AG09309 (cell line): Measurements from ENCODE around the gene ITCH.
"Not testable (repeated sequence)": the region's sequence is repeated elsewhere in the genome, so short reads cannot be mapped to it uniquely, and the experiment has no call there.

Source experiments
- DNase-seq: peaks from one replicate; pipeline ENCODE4 v3.0.0-alpha.2; 2010; ENCODE audit warnings: low read depth
- H3K4me3 ChIP-seq: 2 replicates; pipeline ENCODE4 v1.5.1; 2011; ENCODE audit warnings: mild to moderate bottlenecking, low read depth, low read length, moderate library complexity; ENCODE audit not compliant: control insufficient read depth
- TF ChIP-seq, protein P1 (sequence below): IDR thresholded peaks from 2 replicates; pipeline ENCODE4 v1.5.1; 2011; ENCODE audit warnings: mild to moderate bottlenecking, low read depth, low read length, inconsistent platforms; ENCODE audit not compliant: insufficient read depth, control insufficient read depth; ENCODE audit errors: missing control alignments

ITCH gene

DNA sequence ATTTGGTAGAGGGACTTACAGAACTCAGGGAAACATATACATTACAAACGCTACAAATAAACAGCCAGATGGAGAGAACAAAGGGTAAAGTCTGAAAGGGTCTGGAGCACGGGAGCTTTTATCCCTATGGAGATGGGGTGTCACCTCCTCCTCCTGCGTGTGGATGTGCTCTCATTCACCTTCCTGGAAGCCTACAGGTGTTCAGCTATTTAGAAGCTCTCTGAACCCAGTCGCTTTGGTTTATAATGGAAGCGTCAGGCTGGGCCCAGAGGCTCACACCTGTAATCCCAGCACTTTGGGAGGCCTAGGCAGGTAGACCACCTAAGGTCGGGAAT, 17.7 kb upstream of the ITCH start:
- TF ChIP-seq, protein P1, sequence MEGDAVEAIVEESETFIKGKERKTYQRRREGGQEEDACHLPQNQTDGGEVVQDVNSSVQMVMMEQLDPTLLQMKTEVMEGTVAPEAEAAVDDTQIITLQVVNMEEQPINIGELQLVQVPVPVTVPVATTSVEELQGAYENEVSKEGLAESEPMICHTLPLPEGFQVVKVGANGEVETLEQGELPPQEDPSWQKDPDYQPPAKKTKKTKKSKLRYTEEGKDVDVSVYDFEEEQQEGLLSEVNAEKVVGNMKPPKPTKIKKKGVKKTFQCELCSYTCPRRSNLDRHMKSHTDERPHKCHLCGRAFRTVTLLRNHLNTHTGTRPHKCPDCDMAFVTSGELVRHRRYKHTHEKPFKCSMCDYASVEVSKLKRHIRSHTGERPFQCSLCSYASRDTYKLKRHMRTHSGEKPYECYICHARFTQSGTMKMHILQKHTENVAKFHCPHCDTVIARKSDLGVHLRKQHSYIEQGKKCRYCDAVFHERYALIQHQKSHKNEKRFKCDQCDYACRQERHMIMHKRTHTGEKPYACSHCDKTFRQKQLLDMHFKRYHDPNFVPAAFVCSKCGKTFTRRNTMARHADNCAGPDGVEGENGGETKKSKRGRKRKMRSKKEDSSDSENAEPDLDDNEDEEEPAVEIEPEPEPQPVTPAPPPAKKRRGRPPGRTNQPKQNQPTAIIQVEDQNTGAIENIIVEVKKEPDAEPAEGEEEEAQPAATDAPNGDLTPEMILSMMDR, result no peak
- DNase-seq, result no peak
- no peak overlapping the region for H3K4me3 ChIP-seq

DNA sequence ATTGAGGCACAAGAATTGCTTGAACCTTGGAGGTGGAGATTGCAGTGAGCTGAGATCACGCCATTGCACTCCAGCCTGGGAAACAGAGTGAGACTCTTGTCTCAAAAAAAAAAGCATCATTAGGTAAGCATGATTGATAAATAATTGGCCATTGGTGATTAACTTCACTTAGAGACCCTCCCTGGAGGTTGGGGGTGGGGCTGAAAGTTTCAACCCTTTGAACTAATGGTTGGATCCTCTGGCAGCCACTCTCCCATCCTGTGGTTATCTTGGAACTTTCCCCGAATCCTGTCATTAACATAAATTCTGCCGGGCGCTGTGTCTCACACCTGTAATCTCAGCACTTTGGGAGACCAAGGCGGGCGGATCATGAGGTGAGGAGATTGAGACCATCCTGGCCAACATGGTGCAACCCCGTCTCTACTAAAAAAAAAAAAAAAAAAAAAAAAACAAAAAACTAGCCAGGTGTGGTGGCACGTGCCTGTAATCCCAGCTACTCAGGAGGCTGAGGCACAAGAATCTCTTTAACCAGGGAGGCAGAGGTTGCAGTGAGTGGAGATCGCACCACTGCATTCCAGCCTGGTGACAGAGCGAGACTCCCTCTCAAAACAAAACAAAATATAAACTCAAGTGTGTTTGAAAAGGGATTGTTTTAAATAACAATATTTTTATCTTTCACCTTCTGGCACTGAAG, 17.1 kb upstream of the ITCH start:
- not testable (repeated sequence) for DNase-seq, H3K4me3 ChIP-seq

DNA sequence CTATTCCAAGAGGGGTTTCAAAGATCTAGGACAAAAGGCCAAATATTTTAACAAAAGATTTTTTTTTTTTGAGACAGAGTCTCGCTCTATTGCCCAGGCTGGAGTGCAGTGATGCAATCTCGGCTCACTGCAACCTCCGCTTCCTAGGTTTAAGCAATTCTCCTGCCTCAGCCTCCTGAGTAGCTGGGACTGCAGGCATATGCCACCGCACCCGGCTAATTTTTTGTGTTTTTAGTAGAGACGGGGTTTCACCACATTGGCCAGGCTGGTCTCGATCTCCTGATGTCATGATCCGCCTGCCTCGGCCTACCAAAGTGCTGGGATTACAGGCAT, 16.6 kb upstream of the ITCH start:
- not testable (repeated sequence) for H3K4me3 ChIP-seq, DNase-seq

DNA sequence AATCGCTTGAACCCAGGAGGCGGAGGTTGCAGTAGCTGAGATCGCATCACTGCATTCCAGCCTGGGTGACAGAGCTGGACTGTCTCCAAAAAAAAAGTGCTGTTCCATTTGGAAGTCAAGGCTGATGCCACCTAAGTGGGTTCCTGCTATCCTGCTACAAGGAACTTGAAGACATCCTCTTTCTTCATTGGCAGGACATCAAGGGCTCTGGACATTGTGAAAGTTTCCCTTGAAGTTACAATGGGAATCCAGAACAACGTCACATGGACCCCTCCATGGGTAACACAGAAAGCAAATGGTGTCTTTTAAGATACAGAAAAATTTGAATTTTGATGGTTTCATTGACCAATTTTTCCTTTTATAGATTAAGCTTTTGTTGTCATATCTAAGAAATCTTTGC, 15.5 kb upstream of the ITCH start:
- TF ChIP-seq, protein P1, result no peak
- no peak for DNase-seq
- H3K4me3 ChIP-seq, result no peak overlapping the region

DNA sequence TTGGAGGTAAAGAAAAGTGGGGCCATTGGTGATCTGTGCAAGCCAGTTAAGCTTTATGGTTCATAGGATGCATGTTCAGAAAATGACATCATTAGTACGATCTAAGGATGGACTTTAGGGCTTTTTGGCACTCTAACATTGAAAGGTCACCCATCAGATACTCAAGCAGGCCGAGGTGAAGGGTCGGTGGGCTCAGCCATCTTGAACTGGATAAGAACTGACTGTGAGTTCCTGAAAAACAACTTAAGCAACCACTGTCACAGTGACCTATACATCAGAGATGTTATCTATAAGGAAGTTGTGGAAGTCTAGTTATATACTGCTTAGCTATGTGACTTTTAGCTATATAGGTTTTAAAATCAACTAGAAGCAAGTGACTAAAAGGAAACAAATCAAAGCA, 13.0 kb upstream of the ITCH start:
- H3K4me3 ChIP-seq, result no peak overlapping the region
- TF ChIP-seq, protein P1, result no peak
- no peak for DNase-seq

DNA sequence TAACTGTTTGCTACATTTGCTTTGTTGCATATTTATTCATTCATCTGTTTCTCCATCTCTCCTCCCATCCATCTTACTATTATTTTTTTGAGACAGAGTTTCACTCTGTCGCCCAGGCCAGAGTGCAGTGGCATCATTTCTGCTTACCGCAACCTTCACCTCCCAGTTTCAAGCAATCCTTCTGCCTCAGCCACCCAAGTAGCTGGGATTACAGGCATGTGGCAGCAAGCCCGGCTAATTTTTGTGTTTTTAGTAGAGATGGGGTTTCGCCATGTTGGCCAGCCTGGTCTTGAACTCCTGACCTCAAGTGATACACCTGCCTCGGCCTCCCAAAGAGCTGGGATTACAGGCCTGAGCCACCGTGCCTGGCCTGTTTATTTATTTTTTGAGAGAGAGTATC, 9.6 kb upstream of the ITCH start:
- DNase-seq, H3K4me3 ChIP-seq: not testable (repeated sequence)

DNA sequence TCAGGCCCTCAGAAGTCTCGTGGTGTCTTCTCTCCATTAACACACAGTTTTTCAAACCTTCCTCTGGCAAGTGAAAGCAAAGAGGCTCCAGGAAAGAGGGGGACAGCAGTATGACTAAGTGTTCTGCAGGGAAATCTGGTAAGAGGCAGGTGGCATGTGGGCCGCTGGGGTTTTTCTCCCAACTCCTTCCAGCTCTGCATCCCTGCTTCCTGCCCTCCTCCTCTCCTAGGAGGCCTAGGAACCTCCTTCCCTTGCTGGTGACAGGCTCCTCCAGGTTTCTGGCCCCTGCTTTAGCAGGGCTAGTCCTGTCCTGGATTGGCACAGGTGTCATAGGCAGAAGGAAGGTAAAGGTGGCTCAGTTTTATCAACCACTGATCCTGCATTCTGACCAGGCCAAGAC, 7.6 kb upstream of the ITCH start:
- DNase-seq, result no peak
- TF ChIP-seq, protein P1, result no peak
- no peak overlapping the region for H3K4me3 ChIP-seq

DNA sequence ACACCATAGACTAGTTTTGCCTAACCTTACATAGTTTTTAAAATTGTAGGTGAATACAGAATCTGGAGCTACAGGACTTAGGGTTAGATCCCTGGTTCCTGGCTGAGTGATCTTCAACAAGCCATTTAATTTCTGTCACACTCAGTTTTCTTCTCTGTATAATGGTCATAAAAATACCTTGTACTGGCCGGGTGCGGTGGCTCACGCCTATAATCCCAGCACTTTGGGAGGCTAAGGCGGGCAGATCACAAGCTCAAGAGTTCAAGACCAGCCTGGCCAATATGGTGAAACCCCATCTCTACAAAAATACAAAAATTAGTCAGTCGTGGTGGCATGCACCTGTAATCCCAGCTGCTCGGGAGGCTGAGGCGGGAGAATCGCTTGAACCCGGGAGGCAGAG, 3.3 kb upstream of the ITCH start:
- DNase-seq, H3K4me3 ChIP-seq: not testable (repeated sequence)

DNA sequence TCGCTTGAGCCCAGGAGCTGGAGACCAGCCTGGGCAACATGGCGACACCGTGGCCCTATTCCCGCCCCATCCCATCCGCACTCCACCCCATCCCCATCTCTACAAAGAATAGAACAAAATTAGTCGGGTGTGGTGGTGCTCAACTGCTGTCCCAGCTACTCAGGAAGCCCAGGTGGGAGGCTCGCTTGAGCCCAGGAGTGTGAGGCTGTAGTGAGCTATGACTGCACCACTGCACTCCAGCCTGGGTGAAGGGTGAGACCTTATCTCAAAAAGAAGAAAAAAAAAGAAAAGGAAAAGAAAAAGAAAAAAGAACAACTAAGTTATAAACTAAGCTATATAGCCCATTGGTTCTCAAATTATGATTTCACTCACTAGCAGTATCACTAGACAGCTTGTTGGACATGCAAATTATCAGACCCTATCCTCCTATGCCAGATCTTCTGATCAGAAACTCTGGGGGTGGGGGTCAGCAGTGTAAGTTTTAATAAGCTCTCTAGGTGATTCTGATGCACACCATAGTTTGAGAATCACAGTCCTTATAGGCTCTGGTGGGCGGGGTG, 491 bp upstream of the ITCH start:
- DNase-seq, result no peak
- no peak overlapping the region for H3K4me3 ChIP-seq
- TF ChIP-seq, protein P1, result no peak
